ENCODE results near the gene USP6NL.
A peak's percentile ranks its signal among the peaks of the same experiment; 100 is the strongest.
"Not testable (repeated sequence)": the region's sequence is repeated elsewhere in the genome, so short reads cannot be mapped to it uniquely, and the experiment has no call there.

Gene USP6NL

DNA sequence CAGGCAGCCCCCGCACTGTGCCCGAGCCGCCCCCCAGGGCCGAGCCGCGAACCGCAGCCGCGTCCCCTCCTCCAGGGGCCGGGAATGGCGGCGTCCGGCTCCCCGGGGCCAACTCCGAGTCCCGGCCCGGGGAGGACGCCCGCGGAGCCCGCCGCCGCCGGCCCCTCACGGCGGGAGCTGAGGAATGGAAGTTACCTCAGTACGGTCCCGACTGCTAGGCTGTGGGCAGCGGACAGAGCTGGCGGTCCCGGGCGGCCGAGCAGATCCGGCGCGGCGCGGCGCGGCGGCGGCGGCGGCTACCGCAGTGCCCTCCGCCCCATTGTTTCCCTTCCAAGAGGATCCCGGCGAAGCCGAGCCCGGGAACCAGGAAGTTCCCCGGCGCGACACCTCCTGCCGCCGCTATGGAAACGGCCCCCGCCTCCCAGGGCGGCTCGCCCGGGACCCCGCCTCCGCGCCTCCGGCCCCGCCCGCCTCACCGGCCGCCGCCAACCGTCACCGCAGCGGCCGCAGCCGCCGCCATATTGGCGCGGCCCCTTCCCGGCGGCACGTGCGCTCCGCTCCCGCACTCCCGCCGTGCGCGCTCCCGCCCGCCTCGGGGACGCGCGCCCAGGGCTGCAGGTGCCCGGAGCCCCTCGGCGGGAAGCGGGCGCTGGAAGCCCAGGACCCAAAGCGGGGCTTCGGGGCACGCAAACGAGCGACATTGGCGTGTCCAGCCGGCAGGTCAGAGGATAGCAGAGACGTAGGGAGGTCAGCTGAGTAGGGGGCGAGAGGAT lies at the start of gene USP6NL:
TSS of gene USP6NL (minus strand) at position 403 of the 773 bp plus-strand sequence. CDS start 14,016 bp downstream, outside the sequence.
- DNase-seq (ENCODE audit: low read depth in 3 of 3, low spot score in 1 of 3), result peak in 2 of 3 donors; percentile 31 to 50

- no peak for DNase-seq (ENCODE audit: low read depth in 3 of 3, low spot score in 1 of 3)
These were observed 47.4 kb upstream of the USP6NL start for GRCh38 chr10:11658801-11659368.

- DNase-seq (ENCODE audit: low read depth in 3 of 3, low spot score in 1 of 3), result no peak
These were observed 44.4 kb upstream of the USP6NL start for GRCh38 chr10:11655836-11656235.

DNA sequence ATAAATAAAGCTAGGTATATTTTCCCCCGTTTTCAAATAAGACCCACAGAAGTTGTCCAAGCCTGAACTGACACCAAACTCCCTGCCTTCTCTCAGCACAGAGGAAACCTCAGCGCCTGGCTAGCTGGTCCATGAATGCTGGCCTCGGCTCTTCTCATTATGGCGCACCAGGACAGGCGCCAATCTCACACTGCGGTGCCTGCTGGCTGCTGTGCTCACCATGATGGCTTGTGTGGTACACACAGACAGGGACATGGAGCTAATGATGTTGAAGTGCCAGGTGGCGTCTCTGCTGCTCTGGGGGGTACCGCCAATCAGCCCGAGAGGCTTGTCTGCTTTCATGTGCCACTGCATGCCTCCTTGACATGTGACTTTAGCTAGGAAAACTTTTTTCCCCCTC lies 43.2 kb upstream of the USP6NL start:
- DNase-seq (ENCODE audit: low read depth in 3 of 3, low spot score in 1 of 3), result no peak

DNA sequence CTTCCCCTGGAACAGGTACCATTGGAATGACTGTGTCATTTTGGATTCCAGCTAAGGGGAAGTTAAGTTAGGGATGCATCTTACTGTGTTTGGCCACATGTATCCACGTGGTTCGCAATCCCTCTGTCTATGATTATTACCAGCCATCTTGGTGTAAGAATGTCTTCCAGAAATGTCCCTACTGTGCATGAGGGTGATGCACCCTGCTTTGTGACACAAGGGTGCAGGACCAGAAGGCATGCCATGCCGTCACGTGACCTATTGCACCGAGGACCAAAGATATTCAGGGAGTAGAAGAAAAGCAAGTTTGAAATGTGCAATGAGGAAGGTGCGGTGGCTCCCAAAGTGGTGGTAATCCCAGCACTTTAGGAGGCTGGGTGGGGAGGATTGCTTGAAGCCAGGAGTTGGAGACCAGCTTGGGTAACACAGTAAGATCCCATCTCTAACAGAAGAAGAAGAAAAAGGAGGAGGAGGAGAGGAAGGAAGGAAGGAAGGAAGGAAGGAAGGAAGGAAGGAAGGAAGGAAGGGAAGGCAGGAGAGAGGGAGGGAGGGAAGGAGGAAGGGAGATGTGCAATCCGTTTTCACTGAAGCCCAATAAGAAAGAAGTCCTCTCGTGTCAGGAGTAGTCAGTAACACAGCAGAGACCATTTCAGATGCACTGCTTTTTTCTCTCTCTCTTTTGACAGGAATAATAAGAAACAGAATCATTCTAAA lies 42.5 kb upstream of the USP6NL start:
- DNase-seq (ENCODE audit: low read depth in 3 of 3, low spot score in 1 of 3), result no peak

- no peak for DNase-seq (ENCODE audit: low read depth in 3 of 3, low spot score in 1 of 3)
These were observed 36.2 kb upstream of the USP6NL start for GRCh38 chr10:11647676-11648075.

- DNase-seq (ENCODE audit: low read depth in 3 of 3, low spot score in 1 of 3), result no peak
These were observed 35.0 kb upstream of the USP6NL start for GRCh38 chr10:11646450-11646849.

GRCh38 chr10:11643039-11643438 lies 31.6 kb upstream of the USP6NL start:
- no peak for DNase-seq (ENCODE audit: low read depth in 3 of 3, low spot score in 1 of 3)

DNA sequence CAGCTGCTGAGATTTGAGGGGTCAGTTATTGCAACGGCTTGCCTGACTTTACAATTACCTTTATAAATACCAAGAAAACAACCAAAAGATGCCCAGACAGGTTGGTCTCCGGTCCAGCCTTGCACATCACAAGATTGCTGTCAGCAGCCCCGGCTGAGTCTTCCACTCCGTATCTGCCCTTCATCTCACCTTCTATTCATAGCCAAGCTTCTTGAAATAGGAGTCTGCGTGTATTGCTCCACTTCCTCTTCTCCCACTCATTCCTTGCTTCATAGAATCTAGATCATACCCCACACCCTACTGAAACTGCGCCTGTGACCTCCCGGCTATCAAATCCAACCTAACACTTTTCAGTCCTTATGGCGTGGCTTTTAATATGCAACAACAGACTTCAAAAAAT lies 31.1 kb upstream of the USP6NL start:
- no peak for DNase-seq (ENCODE audit: low read depth in 3 of 3, low spot score in 1 of 3)

- DNase-seq (ENCODE audit: low read depth in 3 of 3, low spot score in 1 of 3), result no peak
These were observed 28.7 kb upstream of the USP6NL start for GRCh38 chr10:11639849-11640764.

DNA sequence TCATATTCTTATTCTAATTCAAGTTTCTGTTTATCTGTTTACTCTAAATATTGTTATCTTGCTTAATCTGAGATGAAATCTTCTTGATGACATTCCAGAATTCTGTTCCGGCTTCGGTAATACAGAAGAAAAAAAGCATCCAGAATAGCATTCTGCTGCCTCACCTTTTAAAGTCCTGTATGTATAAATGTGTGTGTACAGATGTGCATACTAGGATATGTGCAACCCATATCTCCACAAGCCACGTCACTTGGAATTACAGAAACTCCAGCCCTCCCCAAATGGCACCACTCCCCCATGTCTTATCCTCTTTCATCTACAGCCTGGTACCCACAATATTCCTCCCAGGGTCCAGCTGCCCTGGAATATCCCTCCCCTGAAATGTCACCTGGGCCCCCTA lies 27.9 kb upstream of the USP6NL start:
- no peak for DNase-seq (ENCODE audit: low read depth in 3 of 3, low spot score in 1 of 3)

- no peak for DNase-seq (ENCODE audit: low read depth in 3 of 3, low spot score in 1 of 3)
These were observed 26.7 kb upstream of the USP6NL start for GRCh38 chr10:11638055-11638698.

GRCh38 chr10:11636697-11637303 lies 25.4 kb upstream of the USP6NL start:
- DNase-seq (ENCODE audit: low read depth in 3 of 3, low spot score in 1 of 3), result no peak

GRCh38 chr10:11631890-11632587 lies 20.6 kb upstream of the USP6NL start:
- DNase-seq (ENCODE audit: low read depth in 3 of 3, low spot score in 1 of 3), result no peak

GRCh38 chr10:11631291-11631690 lies 19.8 kb upstream of the USP6NL start:
- DNase-seq (ENCODE audit: low read depth in 3 of 3, low spot score in 1 of 3), result no peak

DNA sequence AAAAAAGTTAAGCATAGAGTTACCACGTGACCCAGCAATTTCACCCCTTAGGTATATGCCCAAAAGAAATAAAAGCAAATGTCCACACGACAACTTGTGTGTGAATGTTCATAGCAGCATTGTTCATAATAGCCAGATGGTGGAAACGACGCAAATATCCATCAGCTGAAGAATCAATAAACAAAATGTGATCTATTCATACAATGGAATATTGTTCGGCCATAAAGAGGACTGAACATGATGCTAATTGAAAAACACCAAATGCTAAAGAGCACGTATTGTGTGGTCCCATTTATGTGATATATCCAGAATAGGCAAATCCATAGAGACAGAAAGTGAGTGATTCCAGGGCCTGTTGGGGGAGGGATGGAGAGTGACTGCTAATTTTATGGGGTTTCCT lies 18.3 kb upstream of the USP6NL start:
- DNase-seq (ENCODE audit: low read depth in 3 of 3, low spot score in 1 of 3), result no peak

- DNase-seq (ENCODE audit: low read depth in 3 of 3, low spot score in 1 of 3), result not testable (repeated sequence)
These were observed 16.5 kb upstream of the USP6NL start for GRCh38 chr10:11627941-11628340.

DNA sequence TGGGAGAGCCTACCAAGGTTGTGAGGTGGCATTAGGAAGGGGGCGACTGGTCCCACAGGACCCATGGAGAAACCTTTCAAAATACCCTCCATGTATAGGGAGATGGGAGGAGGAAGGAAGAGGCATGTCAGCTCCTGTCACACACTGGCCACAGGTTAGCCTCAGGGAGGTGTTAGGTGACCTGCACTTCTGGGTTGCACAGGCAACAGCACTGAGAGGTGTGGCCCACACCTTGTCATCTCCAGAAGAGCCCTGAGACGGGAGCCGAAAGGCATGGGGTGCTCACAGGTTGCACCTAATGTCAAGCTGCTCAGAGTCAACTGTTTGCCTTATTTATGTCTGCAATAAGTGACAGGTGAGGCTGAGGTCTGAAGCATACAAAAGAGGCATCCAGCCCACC lies 14.6 kb upstream of the USP6NL start:
- DNase-seq (ENCODE audit: low read depth in 3 of 3, low spot score in 1 of 3), result no peak

GRCh38 chr10:11625019-11625735 lies 13.7 kb upstream of the USP6NL start:
- no peak for DNase-seq (ENCODE audit: low read depth in 3 of 3, low spot score in 1 of 3)

All from stimulated activated CD4-positive, alpha-beta T cell treated with anti-CD3 and anti-CD28 coated beads, TNF-alpha, amount 100 ng/mL, for 1 hour (primary cell).